H9 (cell line): ENCODE results near the gene NPTX2. TPM values are rescaled to one million over a fixed set of nuclear protein-coding genes. Genes with fewer than 3 reads are reported as not detected.

ENCODE experiments used
- DNase-seq: peaks from one replicate; pipeline ENCODE4 v3.0.0-alpha.2; 2017
- H2AFZ ChIP-seq: one replicate; pipeline ENCODE4 v1.6.1; 2013; ENCODE audit warnings: mild to moderate bottlenecking, low read length, control low read depth, moderate library complexity
- H2AK5ac ChIP-seq: 2 replicates; pipeline ENCODE4 v1.6.1; 2013; ENCODE audit warnings: low read length, control low read depth, mixed read lengths; ENCODE audit not compliant: insufficient read length
- H2BK120ac ChIP-seq: one replicate; pipeline ENCODE4 v1.6.1; 2013; ENCODE audit warnings: low read depth, mild to moderate bottlenecking, low read length, control low read depth, inconsistent platforms; ENCODE audit not compliant: poor library complexity, severe bottlenecking
- H2BK12ac ChIP-seq: 2 replicates; pipeline ENCODE4 v1.6.1; 2013; ENCODE audit warnings: low read length, control low read depth, mixed read lengths, low read depth; ENCODE audit not compliant: insufficient read length
- H2BK15ac ChIP-seq: 2 replicates; pipeline ENCODE4 v1.6.1; 2013; ENCODE audit warnings: low read depth, low read length, control low read depth
- H2BK20ac ChIP-seq: one replicate; pipeline ENCODE4 v1.6.1; 2013; ENCODE audit warnings: low read depth, mild to moderate bottlenecking, low read length, control low read depth, inconsistent platforms; ENCODE audit not compliant: poor library complexity, severe bottlenecking
- H2BK5ac ChIP-seq: 2 replicates; pipeline ENCODE4 v1.6.1; 2013; ENCODE audit warnings: low read length, control low read depth, mixed read lengths; ENCODE audit not compliant: insufficient read length
- H3K14ac ChIP-seq: 2 replicates; pipeline ENCODE4 v1.6.1; 2013; ENCODE audit warnings: low read length, control low read depth; ENCODE audit not compliant: insufficient read depth
- H3K18ac ChIP-seq: 2 replicates; pipeline ENCODE4 v1.6.1; 2013; ENCODE audit warnings: low read depth, mild to moderate bottlenecking, mixed read lengths, low read length, control low read depth; ENCODE audit not compliant: insufficient read length
- H3K23ac ChIP-seq: 2 replicates; pipeline ENCODE4 v1.6.1; 2013; ENCODE audit warnings: low read length, control low read depth, mixed read lengths, low read depth; ENCODE audit not compliant: insufficient read length
- H3K23me2 ChIP-seq: 2 replicates; pipeline ENCODE4 v1.6.1; 2013; ENCODE audit warnings: low read depth, mild to moderate bottlenecking, mixed read lengths, low read length, control low read depth; ENCODE audit not compliant: insufficient read length, poor library complexity, severe bottlenecking
- H3K27ac ChIP-seq: 2 replicates; pipeline ENCODE4 v1.5.1; 2013; ENCODE audit warnings: low read length, control low read depth, mixed read lengths, low read depth; ENCODE audit not compliant: insufficient read length
- H3K27me3 ChIP-seq: 2 replicates; pipeline ENCODE4 v1.6.1; 2013; ENCODE audit warnings: low read length, control low read depth, inconsistent platforms; ENCODE audit not compliant: insufficient read depth
- H3K4ac ChIP-seq: 2 replicates; pipeline ENCODE4 v1.6.1; 2013; ENCODE audit warnings: low read depth, mild to moderate bottlenecking, control low read depth, inconsistent platforms, low read length, moderate library complexity
- H3K4me1 ChIP-seq: 2 replicates; pipeline ENCODE4 v1.6.1; 2013; ENCODE audit warnings: low read length, control low read depth, inconsistent platforms; ENCODE audit not compliant: insufficient read depth
- H3K4me2 ChIP-seq: 2 replicates; pipeline ENCODE4 v1.6.1; 2013; ENCODE audit warnings: low read length, control low read depth, mixed read lengths; ENCODE audit not compliant: insufficient read length, insufficient read depth
- H3K56ac ChIP-seq: 2 replicates; pipeline ENCODE4 v1.6.1; 2013; ENCODE audit warnings: low read depth, mild to moderate bottlenecking, mixed read lengths, low read length, control low read depth; ENCODE audit not compliant: insufficient read length
- H3K79me1 ChIP-seq: 2 replicates; pipeline ENCODE4 v1.6.1; 2013; ENCODE audit warnings: low read depth, mild to moderate bottlenecking, moderate library complexity, low read length, control low read depth, inconsistent platforms; ENCODE audit not compliant: insufficient read depth, poor library complexity, severe bottlenecking
- H3K79me2 ChIP-seq: 2 replicates; pipeline ENCODE4 v1.6.1; 2013; ENCODE audit warnings: low read length, control low read depth, inconsistent platforms; ENCODE audit not compliant: insufficient read depth
- H3K9ac ChIP-seq: 2 replicates; pipeline ENCODE4 v1.6.1; 2013; ENCODE audit warnings: low read length, control low read depth, mixed read lengths; ENCODE audit not compliant: insufficient read length; ENCODE audit errors: extremely low read depth
- H3K9me3 ChIP-seq: one replicate; pipeline ENCODE4 v1.6.1; 2013; ENCODE audit warnings: low read depth, low read length, inconsistent platforms; ENCODE audit not compliant: control insufficient read depth
- H3T11ph ChIP-seq: one replicate; pipeline ENCODE4 v1.6.1; 2013; ENCODE audit warnings: mild to moderate bottlenecking, low read length, control low read depth, inconsistent platforms
- H4K20me1 ChIP-seq: one replicate; pipeline ENCODE4 v1.6.1; 2013; ENCODE audit not compliant: control insufficient read depth, insufficient read length, insufficient read depth
- H4K5ac ChIP-seq: 2 replicates; pipeline ENCODE4 v1.6.1; 2013; ENCODE audit warnings: low read depth, mild to moderate bottlenecking, mixed read lengths, low read length, control low read depth; ENCODE audit not compliant: insufficient read length
- H4K8ac ChIP-seq: replicated peaks from 2 replicates; pipeline ENCODE4 v1.6.1; 2013; ENCODE audit warnings: low read length, control low read depth, mixed read lengths, low read depth; ENCODE audit not compliant: insufficient read length
- H4K91ac ChIP-seq: 2 replicates; pipeline ENCODE4 v1.6.1; 2013; ENCODE audit warnings: low read depth, mild to moderate bottlenecking, moderate library complexity, mixed read lengths, low read length, control low read depth; ENCODE audit not compliant: insufficient read length
- H3K27ac Mint-ChIP-seq, 3 experiments: 2 replicates in 2 of 3; 3 replicates in 1 of 3; pipeline ENCODE4 v1.8.0; 2020 to 2021; ENCODE audit warnings: mixed read lengths in 3 of 3, mild to moderate bottlenecking in 1 of 3, moderate library complexity in 1 of 3
- H3K27me3 Mint-ChIP-seq: 2 replicates; pipeline ENCODE4 v1.8.0; 2021; ENCODE audit warnings: low read depth, mild to moderate bottlenecking, moderate library complexity, mixed read lengths
- H3K36me3 Mint-ChIP-seq, 3 experiments: 2 replicates in 2 of 3; 3 replicates in 1 of 3; pipeline ENCODE4 v1.8.0; 2020 to 2021; ENCODE audit warnings: low read depth in 3 of 3, mixed read lengths in 3 of 3; ENCODE audit not compliant: insufficient read depth in 1 of 3
- H3K4me1 Mint-ChIP-seq, 2 experiments: 2 replicates each; pipeline ENCODE4 v1.8.0; 2020; ENCODE audit warnings: mixed read lengths in 2 of 2
- H3K4me3 Mint-ChIP-seq, 2 experiments: 2 replicates in 1 of 2; 3 replicates in 1 of 2; pipeline ENCODE4 v1.8.0; 2020 to 2021; ENCODE audit warnings: mild to moderate bottlenecking in 2 of 2, mixed read lengths in 2 of 2, moderate library complexity in 1 of 2
- H3K9me3 Mint-ChIP-seq, 2 experiments: 2 replicates in 1 of 2; 3 replicates in 1 of 2; pipeline ENCODE4 v1.8.0; 2020; ENCODE audit warnings: mild to moderate bottlenecking in 2 of 2, mixed read lengths in 2 of 2, moderate library complexity in 1 of 2
- CTCF ChIP-seq: fragments of 200-600 bp; sonication (generic); conservative IDR thresholded peaks from 3 replicates; pipeline ENCODE4 v1.8.0; 2021; ENCODE audit warnings: antibody characterized with exemption, mild to moderate bottlenecking
- WGBS: extraction: QIAGEN DNeasy Blood & Tissue Kit; methylation state at CpG from one replicate; pipeline ENCODE4 v1.1.7; 2013; ENCODE audit warnings: missing lambda C conversion rate, low lambda C conversion rate, mixed read lengths; ENCODE audit not compliant: insufficient read length; ENCODE audit errors: extremely low coverage; 5-methylcytosine and 5-hydroxymethylcytosine counted together
- total RNA-seq: library from RNA; stranded (reverse); gene quantifications from 2 replicates; pipeline ENCODE4 v1.2.1, GENCODE V29; 2021

The NPTX2 gene
- total RNA-seq, 1 experiment from 2014 or later = 8.4 TPM

GRCh38 chr7:98621573-98622482 lies 4.7 kb downstream of the NPTX2 start:
- H4K91ac ChIP-seq = no peak overlapping the region
- no peak overlapping the region for H2BK120ac ChIP-seq
- no peaks in the 10 kb centered on the region for H3K79me1 ChIP-seq
- Mint-ChIP-seq H3K9me3 (no peaks in the 10 kb centered on the region), H3K36me3 (peaks cover 4 to 29% (median 28%) of the 10 kb centered on the region in 3 experiments), H3K27me3 (peaks cover 74% of the 10 kb centered on the region), H3K4me3 (no peak overlapping the region), H3K27ac (no peak overlapping the region), H3K4me1 (peaks cover 16 to 31% of the 10 kb centered on the region in 2 experiments)
- H3K23me2 ChIP-seq = peaks cover 11% of the 10 kb centered on the region
- no peak overlapping the region for H3K4me2 ChIP-seq
- TF ChIP-seq CTCF = no peak
- no CpG with 5 or more reads among the region's 13 CpGs for WGBS
- H3T11ph ChIP-seq = no peak overlapping the region
- no peak overlapping the region for H2BK20ac ChIP-seq
- no peaks in the 10 kb centered on the region for H4K20me1 ChIP-seq
- no peak overlapping the region for H3K18ac ChIP-seq
- H3K23ac ChIP-seq = no peak overlapping the region
- H4K8ac ChIP-seq = no peak overlapping the region
- H3K56ac ChIP-seq = no peak overlapping the region
- no peak overlapping the region for H2AFZ ChIP-seq
- H3K79me2 ChIP-seq = no peaks in the 10 kb centered on the region
- no peak overlapping the region for H4K5ac ChIP-seq
- no peak overlapping the region for H3K14ac ChIP-seq
- no peak overlapping the region for H3K27ac ChIP-seq
- no peak for DNase-seq
- H2AK5ac ChIP-seq = no peak overlapping the region
- peaks cover 5% of the 10 kb centered on the region; the same call in 1 of the 2 replicates for H3K4me1 ChIP-seq
- H2BK5ac ChIP-seq = no peak overlapping the region
- no peaks in the 10 kb centered on the region for H3K9me3 ChIP-seq
- no peak overlapping the region for H3K9ac ChIP-seq
- no peak overlapping the region for H2BK12ac ChIP-seq
- H2BK15ac ChIP-seq = no peak overlapping the region
- peaks cover 6% of the 10 kb centered on the region; the same call in 1 of the 2 replicates for H3K27me3 ChIP-seq
- H3K4ac ChIP-seq = no peak overlapping the region
